HG02852 (cell line): ENCODE measurements around the gene ZDHHC14.

ENCODE experiments used
- ATAC-seq: cut with Tn5 transposase; IDR thresholded peaks from one replicate; pipeline ENCODE4 v1.9.1; 2021; ENCODE audit warnings: mild to moderate bottlenecking, moderate library complexity; ENCODE audit not compliant: unreplicated experiment

The ZDHHC14 gene

GRCh38 chr6:157436944-157437336, 56.0 kb downstream of the ZDHHC14 start:
- ATAC-seq = no peak

- no peak for ATAC-seq
Observed at GRCh38 chr6:157438611-157439111, 57.7 kb downstream of the ZDHHC14 start.

GRCh38 chr6:157440171-157440570, 59.2 kb downstream of the ZDHHC14 start:
- ATAC-seq = no peak

- no peak for ATAC-seq
Observed at GRCh38 chr6:157442291-157442690, 61.3 kb downstream of the ZDHHC14 start.

GRCh38 chr6:157443066-157443800, 62.2 kb downstream of the ZDHHC14 start:
- peak; percentile 88 for ATAC-seq

GRCh38 chr6:157445277-157446009, 64.5 kb downstream of the ZDHHC14 start:
- ATAC-seq = no peak

- ATAC-seq = no peak
Observed at GRCh38 chr6:157447735-157448134, 66.7 kb downstream of the ZDHHC14 start.

- ATAC-seq = no peak
Observed at GRCh38 chr6:157449610-157450009, 68.6 kb downstream of the ZDHHC14 start.

- no peak for ATAC-seq
Observed at GRCh38 chr6:157450931-157451742, 70.1 kb downstream of the ZDHHC14 start.

- ATAC-seq = no peak
Observed at GRCh38 chr6:157452096-157452495, 71.1 kb downstream of the ZDHHC14 start.

- no peak for ATAC-seq
Observed at GRCh38 chr6:157453131-157453530, 72.1 kb downstream of the ZDHHC14 start.

GRCh38 chr6:157453978-157454377, 73.0 kb downstream of the ZDHHC14 start:
- ATAC-seq = no peak

GRCh38 chr6:157454762-157455714, 74.0 kb downstream of the ZDHHC14 start:
- ATAC-seq = no peak

- no peak for ATAC-seq
Observed at GRCh38 chr6:157455731-157456523, 74.9 kb downstream of the ZDHHC14 start.

- no peak for ATAC-seq
Observed at GRCh38 chr6:157456524-157456829, 75.5 kb downstream of the ZDHHC14 start.

- no peak for ATAC-seq
Observed at GRCh38 chr6:157457787-157458186, 76.8 kb downstream of the ZDHHC14 start.

- no peak for ATAC-seq
Observed at GRCh38 chr6:157459327-157459726, 78.3 kb downstream of the ZDHHC14 start.

- no peak for ATAC-seq
Observed at GRCh38 chr6:157460182-157460999, 79.4 kb downstream of the ZDHHC14 start.
